Activated CD8-positive, alpha-beta T cell treated with anti-CD3 and anti-CD28 coated beads, Interleukin-2, amount 10 ng/mL, durations not matched to agents 7 days and 5 days (primary cell): ENCODE results near the gene MEGF6. TPM values are rescaled to one million over a fixed set of nuclear protein-coding genes. Genes with fewer than 3 reads are reported as not detected.
"Not testable (repeated sequence)": the region's sequence is repeated elsewhere in the genome, so short reads cannot be mapped to it uniquely, and the experiment has no call there.

Experiments used
- ATAC-seq: fragments of 150-1000 bp; cut with Tn5 transposase; one replicate; pipeline ENCODE4 v1.10.0; 2021; ENCODE audit warnings: moderate library complexity
- CTCF ChIA-PET: fragments of 350-600 bp; sonication (Branson Sonifier 250); formaldehyde crosslinking; loops from one replicate; lab custom pipeline; 2021; ENCODE audit warnings: antibody characterized with exemption; lab: Charles Lee
- POLR2A ChIA-PET: fragments of 350-600 bp; sonication (Branson Sonifier 250); formaldehyde crosslinking; loops from one replicate; lab custom pipeline; 2021; ENCODE audit warnings: antibody characterized with exemption; lab: Charles Lee
- DNase-seq: peaks from one replicate; pipeline ENCODE4 v3.0.0-alpha.2; 2020
- H3K27ac Mint-ChIP-seq: one replicate; pipeline ENCODE4 v1.8.0; 2021; ENCODE audit warnings: mild to moderate bottlenecking, mixed read lengths
- H3K27me3 Mint-ChIP-seq: one replicate; pipeline ENCODE4 v1.8.0; 2021; ENCODE audit warnings: low read depth, mixed read lengths
- H3K36me3 Mint-ChIP-seq: one replicate; pipeline ENCODE4 v1.8.0; 2021; ENCODE audit warnings: low read depth, mixed read lengths
- H3K4me1 Mint-ChIP-seq: one replicate; pipeline ENCODE4 v1.8.0; 2021; ENCODE audit warnings: low read depth, mixed read lengths
- H3K4me3 Mint-ChIP-seq: one replicate; pipeline ENCODE4 v1.8.0; 2021; ENCODE audit warnings: mild to moderate bottlenecking, mixed read lengths
- H3K9me3 Mint-ChIP-seq: one replicate; pipeline ENCODE4 v1.8.0; 2022; ENCODE audit warnings: mixed read lengths; ENCODE audit not compliant: insufficient read depth
- total RNA-seq, 2 experiments: library from RNA; stranded (reverse); gene quantifications; one replicate each; pipeline ENCODE4 v1.2.3, GENCODE V29; 2021

MEGF6 gene
- total RNA-seq, 2 experiments from 2014 or later, result 7.1 to 8.3 TPM

GRCh38 chr1:3581296-3582036, 29.8 kb downstream of the MEGF6 start:
- no peaks in the 10 kb centered on the region for H3K36me3 Mint-ChIP-seq
- no peak overlapping the region for H3K4me3 Mint-ChIP-seq
- no peak overlapping the region for H3K27ac Mint-ChIP-seq
- ATAC-seq (no peak), DNase-seq (no peak)
- H3K4me1 Mint-ChIP-seq, result no peaks in the 10 kb centered on the region
- ChIA-PET CTCF (no interaction called here), POLR2A (no interaction called here)
- no peaks in the 10 kb centered on the region for H3K9me3 Mint-ChIP-seq
- H3K27me3 Mint-ChIP-seq, result no peaks in the 10 kb centered on the region

GRCh38 chr1:3580231-3580630, 31.1 kb downstream of the MEGF6 start:
- Mint-ChIP-seq H3K27ac (no peak overlapping the region), H3K4me3 (no peak overlapping the region), H3K36me3 (no peaks in the 10 kb centered on the region), H3K9me3 (no peaks in the 10 kb centered on the region), H3K4me1 (no peaks in the 10 kb centered on the region), H3K27me3 (no peaks in the 10 kb centered on the region)
- ATAC-seq (no peak), DNase-seq (no peak)
- CTCF ChIA-PET, result no interaction called here
- POLR2A ChIA-PET, result no interaction called here

GRCh38 chr1:3579626-3580025, 31.7 kb downstream of the MEGF6 start:
- DNase-seq (no peak), ATAC-seq (no peak)
- CTCF ChIA-PET, result no interaction called here
- Mint-ChIP-seq H3K9me3 (no peaks in the 10 kb centered on the region), H3K27ac (no peak overlapping the region), H3K36me3 (no peaks in the 10 kb centered on the region), H3K27me3 (no peaks in the 10 kb centered on the region), H3K4me1 (no peaks in the 10 kb centered on the region), H3K4me3 (no peak overlapping the region)
- POLR2A ChIA-PET, result no interaction called here

GRCh38 chr1:3578906-3579305, 32.4 kb downstream of the MEGF6 start:
- no peaks in the 10 kb centered on the region for H3K27me3 Mint-ChIP-seq
- no peaks in the 10 kb centered on the region for H3K9me3 Mint-ChIP-seq
- ChIA-PET POLR2A (no interaction called here), CTCF (no interaction called here)
- H3K36me3 Mint-ChIP-seq, result no peaks in the 10 kb centered on the region
- ATAC-seq (no peak), DNase-seq (no peak)
- H3K4me1 Mint-ChIP-seq, result no peaks in the 10 kb centered on the region
- H3K4me3 Mint-ChIP-seq, result no peak overlapping the region
- H3K27ac Mint-ChIP-seq, result no peak overlapping the region

- CTCF ChIA-PET, result no interaction called here
- Mint-ChIP-seq H3K27ac (no peak overlapping the region), H3K27me3 (no peaks in the 10 kb centered on the region), H3K4me3 (no peak overlapping the region), H3K4me1 (no peaks in the 10 kb centered on the region), H3K9me3 (no peaks in the 10 kb centered on the region), H3K36me3 (no peaks in the 10 kb centered on the region)
- DNase-seq (no peak), ATAC-seq (no peak)
- POLR2A ChIA-PET, result interaction anchor here (0.6 kb wide), 1 partner anchor 75 kb away, joined by 3 read pairs; no protein-coding TSS in a partner anchor
Observed at GRCh38 chr1:3578433-3578805, 32.9 kb downstream of the MEGF6 start.

- no peak overlapping the region for H3K4me3 Mint-ChIP-seq
- no peak for DNase-seq
- no peak overlapping the region for H3K27ac Mint-ChIP-seq
- ChIA-PET POLR2A (interaction anchor here (0.6 kb wide), 1 partner anchor 76 kb away, joined by 3 read pairs; no protein-coding TSS in a partner anchor), CTCF (no interaction called here)
- ATAC-seq, result no peak
- no peaks in the 10 kb centered on the region for H3K4me1 Mint-ChIP-seq
- no peaks in the 10 kb centered on the region for H3K9me3 Mint-ChIP-seq
- H3K27me3 Mint-ChIP-seq, result no peaks in the 10 kb centered on the region
- no peaks in the 10 kb centered on the region for H3K36me3 Mint-ChIP-seq
Observed at GRCh38 chr1:3577711-3578432, 33.4 kb downstream of the MEGF6 start.

- no peak for ATAC-seq
- Mint-ChIP-seq H3K27me3 (no peaks in the 10 kb centered on the region), H3K4me1 (no peaks in the 10 kb centered on the region), H3K27ac (no peak overlapping the region), H3K9me3 (no peaks in the 10 kb centered on the region), H3K4me3 (no peak overlapping the region), H3K36me3 (no peaks in the 10 kb centered on the region)
- DNase-seq, result no peak
- CTCF ChIA-PET, result interaction anchor here (1.2 kb wide), 1 partner anchor 42 kb away, joined by 3 read pairs; no protein-coding TSS in a partner anchor
- POLR2A ChIA-PET, result no interaction called here
Observed at GRCh38 chr1:3577300-3577699, 34.0 kb downstream of the MEGF6 start.

- CTCF ChIA-PET, result interaction anchor here (1.2 kb wide), 1 partner anchor 43 kb away, joined by 3 read pairs; no protein-coding TSS in a partner anchor
- no peaks in the 10 kb centered on the region for H3K36me3 Mint-ChIP-seq
- POLR2A ChIA-PET, result no interaction called here
- no peak overlapping the region for H3K4me3 Mint-ChIP-seq
- no peaks in the 10 kb centered on the region for H3K27me3 Mint-ChIP-seq
- ATAC-seq (no peak), DNase-seq (no peak)
- no peaks in the 10 kb centered on the region for H3K9me3 Mint-ChIP-seq
- H3K27ac Mint-ChIP-seq, result no peak overlapping the region
- no peaks in the 10 kb centered on the region for H3K4me1 Mint-ChIP-seq
Observed at GRCh38 chr1:3575993-3576392, 35.3 kb downstream of the MEGF6 start.

- H3K4me1 Mint-ChIP-seq, H3K4me3 Mint-ChIP-seq, H3K36me3 Mint-ChIP-seq, DNase-seq, H3K27ac Mint-ChIP-seq, ATAC-seq, POLR2A ChIA-PET, CTCF ChIA-PET, H3K9me3 Mint-ChIP-seq, H3K27me3 Mint-ChIP-seq: not testable (repeated sequence)
Observed at GRCh38 chr1:3575515-3575914, 35.8 kb downstream of the MEGF6 start.

- no peaks in the 10 kb centered on the region for H3K27me3 Mint-ChIP-seq
- ChIA-PET CTCF (no interaction called here), POLR2A (no interaction called here)
- H3K9me3 Mint-ChIP-seq, result no peaks in the 10 kb centered on the region
- H3K36me3 Mint-ChIP-seq, result no peaks in the 10 kb centered on the region
- H3K4me3 Mint-ChIP-seq, result no peak overlapping the region
- no peak for ATAC-seq
- no peak for DNase-seq
- no peak overlapping the region for H3K27ac Mint-ChIP-seq
- no peaks in the 10 kb centered on the region for H3K4me1 Mint-ChIP-seq
Observed at GRCh38 chr1:3573500-3573899, 37.8 kb downstream of the MEGF6 start.

- H3K4me1 Mint-ChIP-seq, H3K4me3 Mint-ChIP-seq, H3K9me3 Mint-ChIP-seq, H3K36me3 Mint-ChIP-seq, DNase-seq, H3K27ac Mint-ChIP-seq, ATAC-seq, CTCF ChIA-PET, POLR2A ChIA-PET, H3K27me3 Mint-ChIP-seq: not testable (repeated sequence)
Observed at GRCh38 chr1:3572638-3573037, 38.7 kb downstream of the MEGF6 start.

- DNase-seq (no peak), ATAC-seq (no peak)
- Mint-ChIP-seq H3K4me1 (no peaks in the 10 kb centered on the region), H3K27me3 (no peaks in the 10 kb centered on the region), H3K36me3 (no peaks in the 10 kb centered on the region), H3K9me3 (no peaks in the 10 kb centered on the region), H3K4me3 (no peak overlapping the region), H3K27ac (no peak overlapping the region)
- CTCF ChIA-PET, result no interaction called here
- POLR2A ChIA-PET, result no interaction called here
Observed at GRCh38 chr1:3571263-3571662, 40.0 kb downstream of the MEGF6 start.
